AML-193 (cell line): ENCODE measurements around the gene ABHD2.

Experiments
- DNase-seq, 2 experiments: peaks; one replicate each; lab custom pipeline; 2025; lab: John Stamatoyannopoulos, UW

Gene ABHD2

DNA sequence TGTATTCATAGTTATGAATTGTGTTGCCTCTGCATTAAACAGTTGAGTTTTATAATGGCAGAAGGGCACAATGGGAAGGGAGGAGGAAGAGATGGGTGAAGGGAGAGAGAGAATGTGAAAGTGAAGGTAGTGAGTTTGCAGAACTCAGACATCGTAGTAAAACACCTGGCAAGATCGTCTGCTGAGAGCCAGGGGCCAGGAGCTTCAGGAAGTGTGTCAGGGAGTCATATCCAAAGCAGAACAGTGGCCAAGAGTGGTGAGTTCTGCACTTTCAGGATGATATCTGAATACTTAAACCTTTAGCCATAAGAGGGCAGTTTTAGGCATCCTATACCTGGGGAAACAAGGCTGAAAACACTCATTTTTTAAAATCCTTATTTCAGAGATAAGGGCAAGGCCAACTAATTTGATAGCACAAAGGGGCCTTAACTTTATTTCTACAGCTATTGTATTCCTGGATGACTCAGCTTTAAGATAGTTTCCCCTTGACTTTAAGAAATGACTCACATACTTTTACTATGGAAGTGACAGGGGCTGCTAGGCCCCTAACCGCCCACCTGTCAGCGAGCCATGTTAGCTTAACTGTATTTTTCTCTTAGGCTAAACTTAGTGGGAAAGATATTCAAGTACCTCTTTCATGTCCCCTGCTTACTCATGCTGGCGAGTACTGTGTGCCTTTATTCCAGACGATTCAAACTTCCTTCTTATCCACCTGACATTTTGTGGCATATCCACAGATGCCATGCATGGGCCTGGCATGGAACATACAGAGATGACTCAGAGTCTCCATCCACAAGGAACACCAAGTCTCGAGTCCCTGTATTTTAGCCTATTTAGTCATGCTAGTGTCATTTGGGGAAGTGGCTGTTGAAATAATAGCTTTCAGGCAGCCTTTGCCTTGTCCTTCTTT, 79.3 kb downstream of the ABHD2 start:
- DNase-seq = no peak

DNA sequence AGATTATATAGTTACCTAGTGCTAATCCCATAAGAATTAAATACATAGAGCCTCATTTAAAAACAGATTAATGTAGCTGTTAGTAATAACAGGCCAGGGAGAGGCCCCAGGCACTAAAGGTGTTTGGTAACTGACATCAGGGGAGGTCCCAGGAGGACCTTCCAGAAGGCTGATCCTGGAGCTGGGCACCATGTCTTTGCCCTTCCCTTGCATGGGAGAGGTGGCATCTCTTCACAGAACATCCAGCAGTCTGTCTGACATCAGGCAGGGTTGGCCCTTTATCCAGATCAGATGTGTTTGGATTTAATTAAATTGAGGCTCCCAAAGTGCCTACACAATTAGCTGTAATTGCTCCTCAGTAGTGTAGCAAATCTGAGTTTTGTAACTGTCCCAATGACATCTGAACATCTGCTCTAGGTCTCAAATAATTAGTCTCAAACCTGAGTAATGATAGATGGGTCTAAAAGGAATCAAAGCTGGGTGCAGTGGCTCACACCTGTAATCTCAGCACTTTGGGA, 80.1 kb downstream of the ABHD2 start:
- DNase-seq = no peak

DNA sequence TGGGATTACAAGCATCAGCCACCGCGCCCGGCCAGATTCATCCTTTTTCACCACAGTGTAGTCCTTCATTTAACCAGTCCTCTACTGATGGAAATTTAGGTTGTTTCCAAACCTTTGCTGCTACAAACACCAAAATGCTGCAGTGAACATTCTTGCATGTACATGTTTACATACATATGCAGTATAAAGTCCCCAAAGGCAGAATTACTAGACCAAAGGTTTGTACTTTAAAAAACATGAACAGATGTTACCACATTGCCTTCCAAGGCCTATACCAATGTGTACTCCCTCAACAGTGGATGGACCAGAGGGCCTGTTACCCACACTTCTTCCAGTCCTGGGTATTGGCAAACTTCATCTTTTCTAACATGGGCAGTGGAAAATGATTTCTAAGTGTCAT, 82.1 kb downstream of the ABHD2 start:
- no peak for DNase-seq

DNA sequence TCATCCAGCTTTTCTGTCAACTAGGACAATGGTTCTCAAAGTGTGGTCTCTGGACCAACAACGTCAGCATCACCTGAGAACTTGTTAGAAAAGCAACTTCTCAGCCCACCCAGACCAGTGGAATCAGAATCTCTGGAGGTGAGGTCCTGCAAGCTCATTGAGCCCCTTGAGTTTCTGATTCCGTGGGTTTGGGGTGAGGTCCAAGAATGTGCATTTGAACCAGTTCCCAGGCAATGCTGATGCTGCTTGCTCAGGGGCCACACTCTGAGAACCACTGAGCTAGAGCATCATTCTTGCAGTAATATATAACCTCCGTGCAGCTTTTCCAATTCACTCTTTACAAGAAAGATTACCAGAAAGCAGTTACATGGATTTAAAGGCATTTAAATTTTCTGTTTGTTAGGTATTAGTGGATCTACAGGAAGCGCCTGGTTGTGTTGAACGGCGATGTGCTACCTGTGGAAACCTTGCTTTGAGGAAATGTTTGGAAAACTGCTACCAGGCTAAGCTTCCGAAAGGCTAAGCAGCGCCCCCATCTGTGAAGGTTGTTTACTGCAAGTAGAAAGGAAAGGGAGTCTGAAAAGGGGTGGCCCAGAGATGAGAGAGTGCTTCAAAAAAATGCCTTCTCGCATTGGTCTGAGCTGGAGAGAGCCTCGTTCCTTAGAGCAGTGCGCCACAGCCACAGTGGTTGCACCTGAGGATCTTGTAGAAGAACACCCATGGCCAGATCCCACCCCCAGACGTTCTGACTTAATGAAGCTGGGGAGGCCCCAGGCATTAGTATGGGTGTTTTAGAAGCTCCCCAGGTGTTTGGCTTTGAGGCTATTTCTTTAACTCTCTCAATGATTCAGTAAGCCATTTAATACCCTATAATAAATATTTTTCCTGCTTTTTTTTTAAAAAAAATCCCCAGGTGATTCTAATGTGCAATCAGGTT, 83.1 kb downstream of the ABHD2 start:
- DNase-seq = peak; percentile 22 to 36

DNA sequence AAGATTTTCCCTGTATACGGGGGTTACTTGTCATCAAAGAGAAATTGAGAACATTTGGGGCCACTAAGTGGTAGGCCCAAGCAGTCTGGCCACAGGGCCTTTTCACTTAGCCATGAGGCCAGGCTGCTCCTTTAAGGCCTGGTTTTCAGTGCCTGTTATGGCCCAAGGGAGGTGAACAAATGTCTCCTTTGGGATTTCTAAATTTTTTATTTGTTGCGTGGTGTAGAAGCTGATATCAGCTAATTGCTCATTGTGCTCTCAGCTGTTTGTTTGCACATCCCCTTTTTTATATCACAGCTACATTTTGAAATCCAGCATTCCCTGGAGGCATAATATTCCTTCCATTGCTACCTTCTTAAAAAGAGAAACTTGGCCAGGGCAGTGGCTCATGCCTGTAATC, 84.7 kb downstream of the ABHD2 start:
- no peak for DNase-seq

DNA sequence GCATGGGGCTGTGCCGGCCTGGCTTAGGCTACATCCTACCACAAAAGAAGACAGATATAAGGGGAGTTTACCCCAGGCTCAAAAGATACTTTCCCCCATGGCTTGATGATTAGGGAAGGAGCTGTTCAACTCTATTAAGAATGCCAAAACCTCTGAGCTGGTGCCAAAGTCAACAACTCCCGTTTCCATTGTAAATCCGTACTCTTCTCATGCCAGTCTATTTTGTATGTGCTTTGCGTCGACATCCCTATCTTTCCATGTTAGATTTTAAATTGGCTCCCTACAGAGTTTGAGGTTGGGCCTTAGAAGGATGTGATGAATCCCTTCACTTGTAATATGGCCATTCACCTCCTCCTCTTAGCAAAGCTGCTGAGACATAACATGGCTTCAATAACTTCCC, 86.2 kb downstream of the ABHD2 start:
- DNase-seq = no peak

DNA sequence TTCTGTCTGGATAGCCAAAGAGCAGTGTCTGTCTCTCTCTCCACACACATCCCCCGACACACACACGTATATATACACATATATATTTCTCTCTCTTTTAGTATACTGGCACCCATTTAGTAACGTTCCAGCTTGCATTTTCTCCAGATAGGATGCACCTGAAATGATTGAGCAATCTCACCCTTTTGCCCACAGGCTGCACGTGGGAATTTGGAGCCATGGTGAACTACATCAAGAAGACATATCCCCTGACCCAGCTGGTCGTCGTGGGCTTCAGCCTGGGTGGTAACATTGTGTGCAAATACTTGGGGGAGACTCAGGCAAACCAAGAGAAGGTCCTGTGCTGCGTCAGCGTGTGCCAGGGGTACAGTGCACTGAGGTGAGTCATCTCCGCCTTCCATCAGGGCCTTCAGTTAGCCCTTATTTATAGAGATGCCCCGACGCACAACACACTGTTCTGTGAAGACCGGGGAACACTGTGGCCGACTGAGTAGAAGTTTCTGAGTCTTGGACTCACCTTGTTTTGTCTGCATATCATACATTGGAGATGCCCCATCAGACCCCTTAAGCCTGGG, 87.4 kb downstream of the ABHD2 start:
- DNase-seq = no peak

DNA sequence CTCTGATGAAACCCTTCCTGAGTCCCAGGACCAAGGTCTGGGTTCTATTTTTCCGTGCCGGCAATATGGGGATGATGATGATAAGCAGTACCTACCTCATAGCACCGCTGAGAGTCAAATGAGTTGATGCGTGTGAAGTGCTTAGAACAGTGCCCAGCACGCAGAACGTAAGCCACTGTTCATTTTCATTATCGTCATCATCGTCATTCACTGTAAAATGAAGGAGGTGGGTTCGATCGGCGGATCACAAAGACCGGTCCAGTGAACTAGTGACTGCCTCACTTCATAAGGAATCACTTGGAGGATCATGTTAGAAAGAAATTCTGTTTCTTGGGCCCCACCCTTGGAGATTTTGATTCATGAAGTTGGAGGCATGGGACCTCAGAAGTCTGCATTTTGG, 88.9 kb downstream of the ABHD2 start:
- DNase-seq = no peak

DNA sequence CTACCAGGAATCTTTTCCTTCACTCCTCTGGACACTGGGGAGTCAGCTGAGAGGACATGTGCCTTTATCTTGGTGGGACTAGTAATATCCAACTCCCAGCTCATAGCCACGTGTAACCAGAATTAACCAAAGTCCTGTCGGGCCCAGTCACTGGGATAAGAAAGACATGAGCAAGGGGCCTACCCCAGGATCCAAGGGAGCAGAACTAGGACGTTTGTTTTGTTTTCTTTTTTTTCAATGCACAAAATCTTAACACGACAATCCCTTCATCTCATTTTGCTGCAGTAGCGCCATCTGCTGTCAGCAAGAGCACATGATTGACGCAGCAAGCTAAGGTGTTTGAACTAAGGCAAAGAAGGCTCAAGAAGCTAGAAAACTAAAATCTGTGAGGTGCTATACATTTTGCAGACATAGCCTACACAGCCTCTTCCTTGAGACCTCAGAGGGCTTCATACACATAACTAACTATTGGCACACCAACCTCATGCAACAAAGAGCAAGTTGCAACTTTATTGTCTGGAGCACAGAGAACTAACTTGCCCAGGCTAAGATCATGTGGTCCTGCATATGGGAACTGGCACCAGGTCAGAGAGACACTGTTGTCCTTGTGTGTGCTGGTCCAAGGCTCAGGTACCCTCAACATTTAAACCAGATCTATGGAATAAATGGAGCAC, 89.5 kb downstream of the ABHD2 start:
- peak; percentile 44 to 72 for DNase-seq

DNA sequence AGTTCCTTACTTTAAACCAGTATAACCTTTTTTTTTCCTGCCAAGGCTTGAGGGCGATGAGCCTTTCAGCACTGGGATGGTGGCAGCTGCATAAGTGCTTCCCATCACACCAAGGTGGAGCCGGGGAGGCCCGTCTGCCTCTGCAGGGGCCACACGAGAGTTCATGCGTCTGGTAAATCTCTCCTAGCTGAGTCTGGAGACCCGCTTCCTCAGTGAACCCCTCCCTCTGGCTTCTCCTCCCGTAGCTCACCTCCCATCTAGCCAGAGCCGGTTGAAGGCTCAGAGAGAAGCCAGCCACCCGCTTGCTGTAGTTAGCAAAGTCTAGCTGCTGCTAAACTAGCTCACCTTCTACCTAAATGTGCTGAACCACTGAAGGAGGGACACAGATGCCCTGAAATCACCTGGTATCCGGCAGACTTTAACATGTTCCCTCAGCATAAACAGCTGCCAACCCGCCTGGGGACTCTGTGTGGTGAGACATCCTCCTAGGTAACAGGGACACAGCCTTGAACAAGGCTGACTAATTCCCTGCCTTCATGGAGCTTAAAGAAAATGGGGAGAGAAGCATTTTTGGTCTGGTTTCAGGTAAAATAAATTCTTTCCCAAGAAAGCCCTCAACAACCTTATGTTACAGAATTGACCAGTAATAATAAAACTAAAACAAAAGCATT, 90.2 kb downstream of the ABHD2 start:
- no peak for DNase-seq

DNA sequence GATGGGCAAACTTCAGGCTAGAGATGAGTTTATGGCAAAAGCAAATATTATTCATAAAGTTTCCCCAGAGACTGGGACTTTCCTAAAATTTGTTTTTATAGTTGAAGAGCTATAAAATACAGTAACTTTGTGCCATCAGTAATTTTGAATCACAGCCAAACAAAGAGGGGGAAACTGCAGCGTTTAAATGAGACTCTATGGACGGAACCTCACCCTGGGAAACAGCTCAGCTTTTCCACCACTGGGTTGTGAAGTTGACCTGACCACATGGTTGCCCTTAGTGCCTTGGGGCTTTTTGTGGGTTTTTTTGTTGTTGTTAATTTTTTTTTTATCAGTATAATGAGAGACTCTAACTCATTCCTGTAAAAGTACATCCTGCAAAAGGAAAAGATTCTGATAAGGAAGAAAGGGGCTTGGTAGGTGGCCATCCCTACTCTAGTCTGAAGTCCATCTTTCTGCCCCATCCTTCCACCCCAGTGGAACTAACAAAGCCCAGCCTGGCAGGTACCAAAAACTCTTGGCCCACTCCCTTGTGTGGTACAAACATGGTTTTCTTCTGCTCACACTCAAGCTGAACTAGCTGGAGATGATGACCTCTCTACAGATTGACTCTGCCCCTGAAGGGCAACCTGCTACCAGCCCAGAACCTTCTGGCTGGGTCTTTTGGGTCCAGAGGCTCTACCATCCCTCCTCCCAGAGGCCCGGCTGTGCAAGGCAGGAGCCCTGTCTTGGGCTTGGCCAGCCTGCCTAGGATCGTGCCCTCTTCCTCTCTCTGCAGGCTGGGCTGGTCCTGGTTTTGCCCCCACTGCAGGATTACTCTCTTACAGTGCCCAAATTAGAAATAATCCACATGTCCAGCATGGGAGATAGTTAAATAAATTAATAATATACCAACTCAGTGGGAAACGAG, 92.0 kb downstream of the ABHD2 start:
- no peak for DNase-seq

DNA sequence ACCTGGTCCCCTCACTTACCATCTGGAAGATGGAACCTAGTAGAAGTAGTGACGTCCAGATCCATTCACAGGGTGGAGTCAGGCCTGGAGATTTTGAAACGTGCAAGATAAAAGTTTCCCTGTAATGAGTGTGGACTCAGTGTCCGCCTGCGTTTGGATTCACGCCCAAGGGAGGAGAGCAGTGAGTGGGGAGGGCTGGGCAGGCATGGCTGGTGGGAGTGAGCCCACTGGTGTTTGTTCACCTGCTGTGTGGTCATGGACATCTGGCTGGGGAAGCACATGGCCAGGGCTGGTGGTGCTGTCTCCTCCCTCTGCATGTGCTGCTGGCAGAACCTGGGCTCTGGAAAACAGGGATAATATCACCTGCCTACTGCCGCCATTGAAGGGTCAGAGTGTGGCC, 96.1 kb downstream of the ABHD2 start:
- no peak for DNase-seq

DNA sequence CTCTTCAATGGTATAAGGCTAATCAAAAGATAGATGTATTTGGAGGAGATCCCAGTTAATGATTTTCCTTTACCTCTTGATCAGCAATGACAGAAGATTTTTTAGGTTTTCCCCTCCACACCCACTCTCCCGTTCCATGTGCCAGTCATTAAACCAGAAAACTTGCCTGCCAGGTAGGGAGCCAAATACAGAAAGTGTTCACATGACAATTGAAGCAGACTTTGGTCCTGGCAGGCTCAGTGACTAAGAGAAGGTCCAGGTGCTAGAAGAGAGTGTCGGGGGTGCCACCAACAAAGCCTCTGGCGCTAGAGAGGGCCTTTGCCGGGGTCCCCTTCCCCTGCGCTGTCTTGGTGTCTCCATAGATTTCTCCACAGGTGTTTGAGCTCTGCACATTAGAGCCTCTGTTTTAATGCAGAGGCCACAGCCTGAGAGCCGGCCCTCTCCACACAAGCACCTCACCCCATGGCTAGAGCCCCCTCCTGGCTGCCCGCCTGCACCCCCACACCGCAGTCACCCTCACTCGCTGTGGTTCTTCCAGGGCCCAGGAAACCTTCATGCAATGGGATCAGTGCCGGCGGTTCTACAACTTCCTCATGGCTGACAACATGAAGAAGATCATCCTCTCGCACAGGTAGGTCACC, 96.8 kb downstream of the ABHD2 start:
- no peak for DNase-seq

DNA sequence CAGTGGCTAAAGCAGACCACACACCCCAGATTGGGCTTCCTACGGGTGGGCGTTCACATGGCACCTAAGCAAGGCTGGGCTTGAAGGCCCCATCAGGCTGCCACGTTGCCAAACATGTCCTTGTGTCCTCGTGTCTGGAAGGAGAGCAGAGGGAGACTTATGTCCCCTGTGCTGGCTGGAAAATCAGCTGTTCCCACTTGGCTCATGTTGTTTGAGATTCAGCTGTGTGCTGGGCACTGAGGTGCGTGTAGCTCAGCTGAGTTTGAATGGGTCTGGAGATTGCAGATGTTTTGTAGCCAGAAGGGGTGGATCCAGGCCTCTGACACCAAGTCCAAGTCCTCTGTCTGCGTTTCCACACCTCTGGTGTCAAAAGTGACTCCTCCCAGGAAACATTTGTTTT, 98.5 kb downstream of the ABHD2 start:
- no peak for DNase-seq

DNA sequence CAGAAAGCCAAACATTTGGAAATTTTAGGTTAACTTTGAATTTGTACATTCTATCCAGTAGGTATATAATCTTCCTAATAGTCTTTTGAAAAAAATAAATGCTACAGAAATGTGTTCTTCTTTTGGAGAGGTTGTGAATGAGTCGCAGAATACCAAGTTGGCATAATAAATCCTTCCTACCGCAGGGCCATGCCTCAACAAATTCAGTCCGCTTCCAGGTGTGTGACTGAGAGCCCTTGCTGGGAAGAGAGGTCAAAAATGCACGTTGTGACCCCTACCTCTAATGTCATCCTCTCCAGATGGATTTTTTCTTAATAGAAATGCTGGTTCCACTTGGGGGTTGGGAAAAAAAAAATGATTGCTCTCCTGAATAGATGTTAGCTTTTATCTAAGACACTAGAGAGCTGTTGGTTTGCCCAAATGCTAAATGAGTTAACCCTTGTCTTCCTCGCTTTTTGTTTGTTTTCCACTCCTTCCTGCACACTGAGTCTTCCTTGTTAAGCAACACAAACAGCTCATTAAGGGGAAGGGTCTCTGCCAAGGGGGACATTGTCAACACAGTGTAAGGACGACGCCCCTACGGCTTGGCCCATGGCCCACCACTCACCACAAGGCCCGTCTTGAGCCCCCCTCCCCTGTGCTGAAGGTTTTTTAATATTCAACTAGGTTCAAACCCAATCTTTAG, 99.2 kb downstream of the ABHD2 start:
- DNase-seq = no peak

DNA sequence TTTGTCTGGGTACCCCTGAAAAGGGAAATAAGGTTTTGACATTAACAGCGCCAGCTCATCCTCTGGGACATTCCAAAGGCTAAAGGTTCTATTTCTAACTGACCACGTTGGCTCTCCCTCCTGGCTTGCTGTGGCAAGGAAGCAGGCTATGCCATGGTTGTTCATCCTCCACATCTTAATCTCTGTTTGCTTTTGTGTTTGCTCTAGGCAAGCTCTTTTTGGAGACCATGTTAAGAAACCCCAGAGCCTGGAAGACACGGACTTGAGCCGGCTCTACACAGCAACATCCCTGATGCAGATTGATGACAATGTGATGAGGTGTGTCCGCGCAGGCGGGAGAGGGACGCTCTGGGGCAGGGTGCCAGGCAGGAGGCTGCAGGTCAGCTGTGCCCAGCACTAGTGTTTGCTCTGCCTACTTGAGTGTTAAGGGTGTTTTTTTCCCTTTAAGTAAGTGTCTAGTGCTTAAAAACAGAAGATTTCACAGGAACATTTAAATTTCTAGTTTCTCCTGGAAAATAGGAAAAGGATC, 99.8 kb downstream of the ABHD2 start:
- no peak for DNase-seq

DNA sequence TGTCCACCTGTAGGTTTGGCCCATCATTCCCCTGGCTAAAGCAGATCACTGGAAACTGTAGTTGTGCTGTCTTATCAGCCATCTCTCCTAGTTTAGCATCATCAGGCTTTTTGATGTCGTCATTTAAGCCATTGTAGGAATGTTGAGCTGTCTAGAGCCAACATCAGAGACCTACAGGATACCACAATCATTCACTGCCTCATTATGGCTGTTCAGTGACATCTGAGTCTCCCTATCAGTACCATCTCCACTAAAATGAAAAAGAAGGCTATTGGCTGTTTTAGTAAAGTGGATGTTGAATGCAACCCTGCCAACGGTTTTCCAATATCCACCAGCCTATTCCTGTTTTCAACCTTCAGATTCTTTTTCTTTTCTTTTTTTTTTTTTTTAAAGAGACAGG, 103.9 kb downstream of the ABHD2 start:
- no peak for DNase-seq

DNA sequence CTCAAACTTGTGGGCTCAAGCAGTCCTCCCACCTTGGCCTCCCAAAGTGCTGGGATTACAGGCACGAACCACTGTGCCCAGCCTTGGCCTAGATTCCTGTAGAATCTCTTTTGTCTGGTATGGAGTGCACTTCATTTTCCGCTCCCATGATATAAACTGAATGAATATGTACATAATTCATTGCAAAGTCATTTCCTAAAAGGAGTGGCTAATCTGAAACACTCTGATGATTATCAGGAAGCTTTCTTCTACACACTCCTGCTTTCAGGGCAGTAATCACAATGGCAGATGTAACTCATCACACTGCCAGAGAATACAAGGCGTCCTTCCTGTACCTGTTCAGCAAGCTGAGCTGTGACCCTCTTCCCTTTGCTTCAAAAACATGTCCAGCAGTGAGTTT, 104.5 kb downstream of the ABHD2 start:
- no peak for DNase-seq

DNA sequence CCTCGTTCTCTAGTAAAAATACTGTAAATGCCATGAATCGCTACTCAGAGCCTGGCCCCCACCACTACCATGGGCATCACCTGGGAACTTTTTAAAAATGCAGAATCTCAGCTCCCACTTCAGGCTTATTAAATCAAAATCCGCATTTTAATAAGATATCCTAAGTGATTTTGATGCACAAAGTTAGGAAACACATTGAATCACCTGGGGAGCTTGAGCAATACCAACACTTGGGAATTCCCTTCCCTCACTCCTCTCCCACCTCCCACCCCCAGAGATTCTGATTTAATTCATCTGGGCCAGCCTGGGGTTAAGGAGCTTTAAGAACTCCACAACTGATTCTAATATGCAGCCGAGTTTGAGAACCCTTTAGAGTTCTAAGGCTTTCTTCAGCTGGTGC, 106.4 kb downstream of the ABHD2 start:
- DNase-seq = no peak
